ENCODE results near the gene RAB34. TPM values are rescaled to one million over a fixed set of nuclear protein-coding genes. Genes with fewer than 3 reads are reported as not detected.

The RAB34 gene
- total RNA-seq, 1 donor from 2014 or later: 147 TPM

- TF ChIP-seq, protein P1, sequence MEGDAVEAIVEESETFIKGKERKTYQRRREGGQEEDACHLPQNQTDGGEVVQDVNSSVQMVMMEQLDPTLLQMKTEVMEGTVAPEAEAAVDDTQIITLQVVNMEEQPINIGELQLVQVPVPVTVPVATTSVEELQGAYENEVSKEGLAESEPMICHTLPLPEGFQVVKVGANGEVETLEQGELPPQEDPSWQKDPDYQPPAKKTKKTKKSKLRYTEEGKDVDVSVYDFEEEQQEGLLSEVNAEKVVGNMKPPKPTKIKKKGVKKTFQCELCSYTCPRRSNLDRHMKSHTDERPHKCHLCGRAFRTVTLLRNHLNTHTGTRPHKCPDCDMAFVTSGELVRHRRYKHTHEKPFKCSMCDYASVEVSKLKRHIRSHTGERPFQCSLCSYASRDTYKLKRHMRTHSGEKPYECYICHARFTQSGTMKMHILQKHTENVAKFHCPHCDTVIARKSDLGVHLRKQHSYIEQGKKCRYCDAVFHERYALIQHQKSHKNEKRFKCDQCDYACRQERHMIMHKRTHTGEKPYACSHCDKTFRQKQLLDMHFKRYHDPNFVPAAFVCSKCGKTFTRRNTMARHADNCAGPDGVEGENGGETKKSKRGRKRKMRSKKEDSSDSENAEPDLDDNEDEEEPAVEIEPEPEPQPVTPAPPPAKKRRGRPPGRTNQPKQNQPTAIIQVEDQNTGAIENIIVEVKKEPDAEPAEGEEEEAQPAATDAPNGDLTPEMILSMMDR (IDR thresholded peaks at IDR 0.05; ENCODE audit: unreplicated experiment): no peak
- H3K9me3 Mint-ChIP-seq (ENCODE audit: low read depth): no peaks in the 10 kb centered on the region
- H3K27me3 Mint-ChIP-seq: no peaks in the 10 kb centered on the region
- H3K4me1 Mint-ChIP-seq (ENCODE audit: low read depth): no peaks in the 10 kb centered on the region
- no peak overlapping the region for H3K27ac Mint-ChIP-seq
- DNase-seq (ENCODE audit: low spot score, unreplicated experiment): no peak
- no peak overlapping the region for H3K4me3 Mint-ChIP-seq (ENCODE audit: low read depth)
- H3K36me3 Mint-ChIP-seq (ENCODE audit: insufficient read depth): peaks cover 12% of the 10 kb centered on the region
Observed at GRCh38 chr17:28755486-28755885, 37.8 kb upstream of the RAB34 start.

- no peaks in the 10 kb centered on the region for H3K27me3 Mint-ChIP-seq
- peaks cover 12% of the 10 kb centered on the region for H3K36me3 Mint-ChIP-seq (ENCODE audit: insufficient read depth)
- TF ChIP-seq, protein P1 (IDR thresholded peaks at IDR 0.05; ENCODE audit: unreplicated experiment): no peak
- DNase-seq (ENCODE audit: low spot score, unreplicated experiment): no peak
- H3K4me1 Mint-ChIP-seq (ENCODE audit: low read depth): peaks cover 16% of the 10 kb centered on the region
- no peaks in the 10 kb centered on the region for H3K9me3 Mint-ChIP-seq (ENCODE audit: low read depth)
- H3K27ac Mint-ChIP-seq: peak overlapping the region; percentile 86
- H3K4me3 Mint-ChIP-seq (ENCODE audit: low read depth): no peak overlapping the region
Observed at GRCh38 chr17:28751600-28752366, 34.1 kb upstream of the RAB34 start.

- no peaks in the 10 kb centered on the region for H3K9me3 Mint-ChIP-seq (ENCODE audit: low read depth)
- H3K27ac Mint-ChIP-seq: peak overlapping the region; percentile 91
- peak; percentile 88 for DNase-seq (ENCODE audit: low spot score, unreplicated experiment)
- H3K36me3 Mint-ChIP-seq (ENCODE audit: insufficient read depth): peaks cover 11% of the 10 kb centered on the region
- H3K4me3 Mint-ChIP-seq (ENCODE audit: low read depth): no peak overlapping the region
- H3K27me3 Mint-ChIP-seq: no peaks in the 10 kb centered on the region
- peaks cover 25% of the 10 kb centered on the region for H3K4me1 Mint-ChIP-seq (ENCODE audit: low read depth)
- TF ChIP-seq, protein P1 (IDR thresholded peaks at IDR 0.05; ENCODE audit: unreplicated experiment): peak; percentile 99
Observed at GRCh38 chr17:28750178-28751047, 32.7 kb upstream of the RAB34 start.

DNA sequence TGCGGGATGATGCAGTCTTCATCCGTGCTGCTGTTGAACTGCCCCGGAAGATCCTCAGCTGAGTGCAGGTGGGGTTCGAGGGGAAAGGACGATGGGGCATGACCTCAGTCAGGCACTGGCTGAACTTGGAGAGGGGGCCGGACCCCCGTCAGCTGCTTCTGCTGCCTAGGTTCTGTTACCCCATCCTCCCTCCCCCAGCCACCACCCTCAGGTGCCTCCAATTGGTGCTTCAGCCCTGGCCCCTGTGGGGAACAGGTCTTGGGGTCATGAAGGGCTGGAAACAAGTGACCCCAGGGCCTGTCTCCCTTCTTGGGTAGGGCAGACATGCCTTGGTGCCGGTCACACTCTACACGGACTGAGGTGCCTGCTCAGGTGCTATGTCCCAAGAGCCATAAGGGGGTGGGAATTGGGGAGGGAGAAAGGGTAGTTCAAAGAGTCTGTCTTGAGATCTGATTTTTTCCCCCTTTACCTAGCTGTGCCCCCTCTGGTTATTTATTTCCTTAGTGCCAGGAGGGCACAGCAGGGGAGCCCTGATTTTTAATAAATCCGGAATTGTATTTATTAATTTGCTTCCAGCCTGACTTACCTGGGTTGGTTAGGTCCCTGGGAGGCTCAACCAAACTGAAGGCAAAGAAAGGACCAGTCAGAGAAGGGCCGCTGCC lies 32.0 kb upstream of the RAB34 start:
- Mint-ChIP-seq H3K4me1 (ENCODE audit: low read depth) (peaks cover 25% of the 10 kb centered on the region), H3K4me3 (ENCODE audit: low read depth) (no peak overlapping the region), H3K36me3 (ENCODE audit: insufficient read depth) (peaks cover 11% of the 10 kb centered on the region), H3K9me3 (ENCODE audit: low read depth) (no peaks in the 10 kb centered on the region), H3K27me3 (no peaks in the 10 kb centered on the region), H3K27ac (peak overlapping the region; percentile 99)
- no peak for DNase-seq (ENCODE audit: low spot score, unreplicated experiment)
- TF ChIP-seq, protein P1 (IDR thresholded peaks at IDR 0.05; ENCODE audit: unreplicated experiment): no peak
